ENCODE data around the gene DGKA.
"Not testable (repeated sequence)": the region's sequence is repeated elsewhere in the genome, so short reads cannot be mapped to it uniquely, and the experiment has no call there.

Gene DGKA

GRCh38 chr12:55930771-55931316, at the start of gene DGKA:
TSS of gene DGKA (plus strand) at chr12:55931162. CDS start at chr12:55936504, 5,342 bp downstream.
- peak; percentile 66 for DNase-seq (ENCODE audit: low read depth)

- no peak for DNase-seq (ENCODE audit: low read depth)
Observed at GRCh38 chr12:55885113-55885512, 45.8 kb upstream of the DGKA start.

DNA sequence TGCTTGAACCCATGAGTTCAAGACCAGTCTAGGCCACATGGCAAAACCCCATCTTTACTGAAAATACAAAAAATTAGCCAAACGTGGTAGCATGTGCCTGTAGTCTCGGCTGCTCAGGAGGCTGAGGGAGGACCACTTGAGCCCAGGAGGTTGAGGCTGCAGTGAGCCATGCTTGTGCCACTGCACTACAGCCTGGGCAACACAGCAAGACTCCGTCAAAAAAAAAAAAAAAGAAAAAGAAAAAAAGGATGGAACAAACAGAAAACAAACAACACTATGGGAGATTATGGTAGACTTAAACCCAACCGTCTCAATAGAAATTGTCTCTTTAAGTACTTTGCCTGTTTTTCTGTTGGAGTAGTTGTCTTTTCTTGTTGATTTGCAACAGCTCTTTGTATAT, 39.7 kb upstream of the DGKA start:
- no peak for DNase-seq (ENCODE audit: low read depth)

DNA sequence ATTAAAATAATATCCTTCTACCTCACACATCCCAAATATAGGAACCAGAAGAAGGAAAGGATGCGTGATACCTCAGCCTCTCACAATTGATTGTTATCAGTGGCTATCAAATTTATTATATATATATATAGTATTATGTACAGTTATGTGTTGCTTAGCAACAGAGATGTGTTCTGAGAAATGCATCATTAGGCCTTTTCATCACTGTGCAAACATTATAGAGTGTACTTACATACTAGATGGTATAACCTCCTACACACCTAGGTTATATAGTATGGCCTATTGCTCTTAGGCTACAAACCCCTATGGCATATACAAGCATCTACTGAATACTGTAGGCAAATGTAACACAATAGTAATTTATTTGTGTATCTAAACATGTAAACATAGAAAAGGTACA, 37.2 kb upstream of the DGKA start:
- DNase-seq (ENCODE audit: low read depth), result no peak

GRCh38 chr12:55899082-55899481, 31.9 kb upstream of the DGKA start:
- no peak for DNase-seq (ENCODE audit: low read depth)

GRCh38 chr12:55901881-55902490, 29.0 kb upstream of the DGKA start:
- DNase-seq (ENCODE audit: low read depth), result no peak

GRCh38 chr12:55906056-55906455, 24.9 kb upstream of the DGKA start:
- DNase-seq (ENCODE audit: low read depth), result no peak

GRCh38 chr12:55908726-55909512, 22.0 kb upstream of the DGKA start:
- no peak for DNase-seq (ENCODE audit: low read depth)

DNA sequence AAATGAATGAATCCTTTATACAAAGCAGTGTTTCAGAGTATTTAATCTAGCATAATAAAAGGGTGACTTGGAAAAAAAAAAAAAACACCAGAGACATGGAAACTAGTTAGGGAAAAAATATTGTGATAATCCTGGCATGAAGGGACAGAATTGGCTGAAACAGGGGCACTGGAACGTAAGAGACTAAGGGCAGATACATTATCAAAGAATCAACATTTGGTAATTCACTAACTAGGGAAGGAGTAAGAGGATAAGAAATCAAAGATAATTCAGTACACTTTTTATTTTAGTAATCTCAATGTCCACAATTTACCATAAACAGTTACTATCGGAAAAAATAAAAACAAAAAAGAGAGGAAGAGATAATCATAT, 21.5 kb upstream of the DGKA start:
- DNase-seq (ENCODE audit: low read depth), result no peak

GRCh38 chr12:55912908-55913307, 18.1 kb upstream of the DGKA start:
- no peak for DNase-seq (ENCODE audit: low read depth)

DNA sequence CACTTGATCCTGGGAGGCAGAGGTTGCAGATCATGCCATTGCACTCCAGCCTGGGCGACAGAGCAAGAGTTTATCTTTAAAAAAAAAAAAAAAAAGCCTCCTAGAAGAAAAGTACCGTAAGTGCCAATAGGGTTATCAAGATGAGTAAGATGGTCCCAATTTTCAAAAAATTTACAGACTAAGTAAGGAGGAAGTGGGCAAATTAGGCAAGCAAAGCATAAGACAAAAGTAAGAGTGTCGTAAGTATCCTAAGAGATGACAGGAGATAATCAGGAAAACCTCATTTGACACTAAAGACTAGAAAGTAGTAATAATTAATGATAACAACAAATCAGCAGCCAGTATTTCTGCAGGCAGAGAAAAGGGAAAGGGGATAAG, 15.5 kb upstream of the DGKA start:
- no peak for DNase-seq (ENCODE audit: low read depth)

DNA sequence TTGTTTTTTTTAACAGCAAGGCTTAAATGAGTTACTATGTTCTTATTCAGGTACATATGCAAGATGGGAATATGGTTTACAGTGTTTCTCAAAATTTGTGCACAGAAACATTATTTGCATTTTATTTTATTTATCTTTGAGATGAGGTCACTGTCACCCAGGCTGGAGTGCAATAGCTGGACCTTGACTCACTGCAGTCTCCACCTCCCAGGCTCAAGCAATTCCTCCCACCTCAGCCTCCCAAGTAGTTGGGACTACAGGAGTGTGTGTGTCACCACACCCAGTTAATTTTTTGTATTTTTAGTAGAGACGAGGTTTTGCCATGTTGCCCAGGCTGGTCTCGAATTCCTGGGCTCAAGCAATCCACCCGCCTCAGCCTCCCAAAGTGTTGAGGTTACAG, 11.9 kb upstream of the DGKA start:
- DNase-seq (ENCODE audit: low read depth), result not testable (repeated sequence)

DNA sequence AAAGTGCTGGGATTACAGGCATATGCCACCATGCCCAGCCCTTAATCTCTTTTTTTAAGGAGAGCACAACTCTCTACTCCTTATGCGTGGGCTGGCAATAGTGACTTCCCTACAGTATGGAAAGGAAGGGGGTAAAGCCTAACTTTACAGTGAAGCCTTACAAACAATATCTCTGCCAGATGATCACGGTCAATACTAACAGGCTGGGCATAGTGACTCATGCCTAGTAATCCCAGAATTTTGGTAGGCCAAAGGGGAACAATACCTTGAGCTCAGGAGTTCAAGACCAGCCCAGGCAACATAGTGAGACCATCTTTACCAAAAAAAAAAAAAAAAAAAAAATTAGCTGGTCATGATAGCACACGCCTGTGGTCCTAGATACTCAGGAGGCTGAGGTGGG, 8.8 kb upstream of the DGKA start:
- DNase-seq (ENCODE audit: low read depth), result no peak

DNA sequence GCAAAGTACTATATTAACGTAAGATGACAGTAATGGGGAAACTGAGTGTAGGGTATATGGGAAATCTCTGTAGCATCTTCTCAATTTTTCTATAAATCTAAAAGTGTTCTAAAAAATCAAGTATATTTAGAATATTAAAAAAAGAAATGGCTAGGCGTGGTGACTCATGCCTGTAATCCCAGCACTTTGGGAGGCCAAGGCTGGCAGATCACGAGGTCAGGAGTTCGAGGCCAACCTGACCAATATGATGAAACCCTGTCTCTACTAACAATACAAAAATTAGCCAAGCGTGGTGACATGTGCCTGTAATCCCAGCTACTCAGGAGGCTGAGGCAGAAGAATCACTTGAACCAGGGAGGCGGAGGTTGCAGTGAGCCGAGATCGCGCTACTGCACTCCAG, 7.3 kb upstream of the DGKA start:
- DNase-seq (ENCODE audit: low read depth), result not testable (repeated sequence)

DNA sequence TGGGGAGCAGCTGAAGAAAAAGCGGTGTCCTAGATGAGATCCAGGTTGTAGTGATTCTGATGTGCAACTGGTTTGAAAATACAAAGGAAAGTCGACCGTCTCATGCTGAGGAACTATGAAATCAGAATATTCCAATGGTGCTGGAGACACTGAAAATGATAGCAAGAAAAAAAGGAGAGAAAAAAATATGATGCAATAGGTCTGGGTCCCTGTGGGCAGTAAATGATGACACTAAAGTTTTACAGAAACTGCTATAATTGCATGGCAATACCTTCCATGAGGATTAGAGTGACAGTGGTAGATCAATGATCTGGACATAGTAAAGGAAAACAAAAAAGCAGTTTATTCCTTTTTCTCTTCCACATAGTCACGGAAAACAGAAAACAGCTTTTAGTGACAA, 5.6 kb upstream of the DGKA start:
- DNase-seq (ENCODE audit: low read depth), result no peak

- DNase-seq (ENCODE audit: low read depth), result no peak
Observed at GRCh38 chr12:55925870-55926737, 4.9 kb upstream of the DGKA start.

DNA sequence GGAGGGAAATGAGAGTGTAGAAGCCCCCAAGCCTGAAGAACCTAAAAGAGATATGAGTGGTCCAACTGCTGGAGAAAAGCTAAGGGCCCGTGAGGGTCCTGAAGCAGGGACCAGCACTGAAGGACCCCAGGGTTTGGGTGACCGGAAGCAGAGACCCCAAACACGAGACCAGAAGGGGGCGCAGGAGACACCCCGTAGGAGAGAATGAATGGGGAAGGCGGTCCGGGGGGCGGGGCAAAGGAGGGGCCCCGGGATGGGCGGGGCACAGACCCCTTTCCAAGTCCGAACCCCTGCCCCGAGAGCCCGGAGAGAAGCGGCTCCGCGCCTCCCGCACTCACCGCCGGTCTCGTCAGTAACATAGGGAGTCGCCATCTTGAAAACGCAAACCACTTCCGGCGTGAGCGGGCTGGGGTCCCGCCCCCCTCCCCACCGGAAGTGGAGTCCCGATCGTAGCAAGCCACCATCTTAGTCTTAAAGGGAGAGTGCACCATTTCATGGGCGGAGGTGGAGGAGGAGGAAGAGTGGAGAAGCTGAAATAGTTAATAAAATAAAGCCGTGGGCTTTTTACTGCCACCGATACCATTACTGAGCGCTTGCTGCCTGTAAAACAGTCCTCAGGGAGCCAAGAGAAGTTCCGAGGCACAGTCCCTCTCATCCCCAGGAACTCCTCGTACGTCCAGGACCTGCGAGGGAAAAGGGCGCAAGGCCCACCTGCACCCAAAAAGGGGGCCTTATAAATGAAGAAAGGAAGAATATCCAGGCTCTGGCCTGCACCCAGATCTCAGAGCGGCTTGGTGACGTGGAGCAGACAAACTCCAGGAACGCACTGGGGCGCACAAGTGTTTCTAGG, 4.0 kb upstream of the DGKA start:
- peak; percentile 87 for DNase-seq (ENCODE audit: low read depth)

- peak; percentile 55 for DNase-seq (ENCODE audit: low read depth)
Observed at GRCh38 chr12:55927588-55928502, 3.1 kb upstream of the DGKA start, which contains the start of gene PYM1. TSS of gene PYM1 (minus strand) at chr12:55927894. CDS start at chr12:55927761, 133 bp downstream.

DNA sequence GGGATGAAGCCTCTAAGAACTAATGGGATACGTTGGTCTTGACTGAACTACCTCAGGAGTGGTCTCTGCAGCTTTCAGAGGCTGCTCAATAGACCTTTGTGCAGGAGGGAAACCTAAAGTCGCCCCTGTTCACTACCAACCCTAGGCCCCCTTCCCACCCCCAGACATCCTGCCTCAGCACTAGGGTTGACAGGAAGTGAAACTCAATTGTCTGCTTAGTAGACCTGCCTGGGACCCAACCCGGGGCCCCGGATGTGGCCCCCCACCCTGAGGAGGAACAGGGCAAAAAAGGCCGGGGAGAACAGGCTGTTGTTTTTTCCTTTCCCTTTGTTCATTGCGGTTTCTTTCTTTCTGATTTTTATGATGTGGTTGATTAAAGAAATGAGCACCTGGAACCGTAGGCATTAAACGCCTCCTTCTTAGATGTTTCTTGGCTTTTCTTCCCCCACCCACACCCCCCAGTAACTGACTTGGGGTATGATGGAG, 1.6 kb upstream of the DGKA start:
- DNase-seq (ENCODE audit: low read depth), result peak; percentile 87

DNA sequence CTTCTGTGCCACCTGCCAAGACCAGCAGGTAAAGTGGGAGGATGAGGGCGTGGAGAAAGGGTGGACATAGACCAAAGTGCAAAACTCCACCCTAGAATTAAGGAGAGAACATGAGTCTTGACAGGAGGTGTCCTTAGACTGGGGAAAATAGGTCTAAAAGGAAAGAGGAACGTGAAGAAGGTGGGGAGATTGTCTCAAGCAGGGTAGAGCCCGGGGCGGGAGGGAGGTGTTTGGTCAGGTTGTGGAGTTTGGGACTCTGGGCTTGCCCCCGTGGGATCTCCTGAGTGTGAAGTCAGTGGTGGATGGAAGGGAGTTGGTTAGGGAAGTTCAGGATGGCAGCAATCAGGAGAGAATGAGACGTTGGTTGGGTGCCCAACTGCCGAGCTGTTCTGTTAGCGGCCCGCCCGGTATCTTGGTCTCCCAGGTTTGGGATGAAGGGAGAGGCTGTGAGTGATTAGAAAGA, 386 bp downstream of the DGKA start:
- no peak for DNase-seq (ENCODE audit: low read depth)
